GM19099 (cell line): ENCODE results near the gene PLXNA4.

Source experiments
- POLR2A ChIP-seq: IDR thresholded peaks from 3 replicates; pipeline ENCODE4 v1.6.1; 2011; ENCODE audit warnings: low read depth; ENCODE audit not compliant: insufficient read length; ENCODE audit errors: extremely low read depth

PLXNA4 gene, protein sequence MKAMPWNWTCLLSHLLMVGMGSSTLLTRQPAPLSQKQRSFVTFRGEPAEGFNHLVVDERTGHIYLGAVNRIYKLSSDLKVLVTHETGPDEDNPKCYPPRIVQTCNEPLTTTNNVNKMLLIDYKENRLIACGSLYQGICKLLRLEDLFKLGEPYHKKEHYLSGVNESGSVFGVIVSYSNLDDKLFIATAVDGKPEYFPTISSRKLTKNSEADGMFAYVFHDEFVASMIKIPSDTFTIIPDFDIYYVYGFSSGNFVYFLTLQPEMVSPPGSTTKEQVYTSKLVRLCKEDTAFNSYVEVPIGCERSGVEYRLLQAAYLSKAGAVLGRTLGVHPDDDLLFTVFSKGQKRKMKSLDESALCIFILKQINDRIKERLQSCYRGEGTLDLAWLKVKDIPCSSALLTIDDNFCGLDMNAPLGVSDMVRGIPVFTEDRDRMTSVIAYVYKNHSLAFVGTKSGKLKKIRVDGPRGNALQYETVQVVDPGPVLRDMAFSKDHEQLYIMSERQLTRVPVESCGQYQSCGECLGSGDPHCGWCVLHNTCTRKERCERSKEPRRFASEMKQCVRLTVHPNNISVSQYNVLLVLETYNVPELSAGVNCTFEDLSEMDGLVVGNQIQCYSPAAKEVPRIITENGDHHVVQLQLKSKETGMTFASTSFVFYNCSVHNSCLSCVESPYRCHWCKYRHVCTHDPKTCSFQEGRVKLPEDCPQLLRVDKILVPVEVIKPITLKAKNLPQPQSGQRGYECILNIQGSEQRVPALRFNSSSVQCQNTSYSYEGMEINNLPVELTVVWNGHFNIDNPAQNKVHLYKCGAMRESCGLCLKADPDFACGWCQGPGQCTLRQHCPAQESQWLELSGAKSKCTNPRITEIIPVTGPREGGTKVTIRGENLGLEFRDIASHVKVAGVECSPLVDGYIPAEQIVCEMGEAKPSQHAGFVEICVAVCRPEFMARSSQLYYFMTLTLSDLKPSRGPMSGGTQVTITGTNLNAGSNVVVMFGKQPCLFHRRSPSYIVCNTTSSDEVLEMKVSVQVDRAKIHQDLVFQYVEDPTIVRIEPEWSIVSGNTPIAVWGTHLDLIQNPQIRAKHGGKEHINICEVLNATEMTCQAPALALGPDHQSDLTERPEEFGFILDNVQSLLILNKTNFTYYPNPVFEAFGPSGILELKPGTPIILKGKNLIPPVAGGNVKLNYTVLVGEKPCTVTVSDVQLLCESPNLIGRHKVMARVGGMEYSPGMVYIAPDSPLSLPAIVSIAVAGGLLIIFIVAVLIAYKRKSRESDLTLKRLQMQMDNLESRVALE (N-terminal part only)

DNA sequence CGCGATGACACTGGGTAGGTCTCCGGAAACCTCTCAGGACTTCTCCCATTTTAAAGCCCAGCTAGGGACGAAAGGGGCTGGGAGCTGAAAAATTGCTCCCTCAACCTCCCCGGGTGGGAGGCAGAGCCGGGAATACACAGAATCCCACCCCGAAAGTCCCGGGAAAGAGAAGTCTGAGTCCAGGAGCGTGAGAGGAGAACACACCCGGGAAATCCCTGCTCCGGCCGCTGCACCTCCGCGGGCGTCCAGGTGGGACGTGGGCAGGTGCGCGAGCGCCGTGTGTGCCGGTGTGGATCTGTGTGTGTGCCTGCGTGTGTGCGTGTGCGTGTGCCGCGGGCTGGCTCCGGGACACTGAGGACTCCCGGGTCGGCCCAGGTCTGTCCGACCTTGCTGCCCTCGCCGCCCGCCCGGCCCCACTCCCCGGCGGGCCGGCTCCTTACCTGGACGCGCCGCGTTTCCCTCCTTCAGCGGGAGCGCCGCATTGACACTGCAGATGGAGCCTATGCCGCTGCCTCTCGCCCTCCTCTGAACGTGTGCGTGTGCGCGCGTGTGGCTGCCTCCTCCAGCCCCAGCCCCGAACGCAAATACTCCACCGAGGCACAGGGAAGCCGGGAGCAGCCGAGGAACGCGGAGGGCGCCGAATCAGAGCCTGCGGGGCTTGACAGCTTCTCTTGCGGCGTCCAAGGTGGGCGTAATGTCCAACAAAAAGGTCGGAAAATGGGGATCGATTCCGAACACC is at the start of gene PLXNA4:
TSS of gene PLXNA4 (minus strand) at position 489 of the 739 bp plus-strand sequence. CDS start 67,777 bp downstream, outside the sequence.
- TF ChIP-seq POLR2A = no peak

DNA sequence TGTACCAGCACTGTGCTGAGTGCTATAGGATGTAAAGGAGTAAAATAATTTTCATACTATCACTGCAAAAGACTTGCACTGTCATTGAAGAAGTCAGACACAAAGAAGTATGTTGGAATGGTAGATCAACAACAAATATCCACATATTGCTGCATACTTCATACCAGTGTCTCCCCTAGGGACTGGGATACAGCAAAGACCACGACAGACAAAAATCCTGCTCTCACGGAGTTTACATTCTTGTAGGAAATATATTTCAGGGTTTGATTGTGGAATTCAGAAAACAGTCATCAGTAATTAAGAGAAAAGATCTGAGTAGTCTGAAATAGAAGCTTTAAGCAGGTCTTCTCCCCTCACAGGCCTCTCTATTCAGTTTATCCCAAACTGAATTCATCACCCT is 49.4 kb upstream of the PLXNA4 start:
- TF ChIP-seq POLR2A = no peak

DNA sequence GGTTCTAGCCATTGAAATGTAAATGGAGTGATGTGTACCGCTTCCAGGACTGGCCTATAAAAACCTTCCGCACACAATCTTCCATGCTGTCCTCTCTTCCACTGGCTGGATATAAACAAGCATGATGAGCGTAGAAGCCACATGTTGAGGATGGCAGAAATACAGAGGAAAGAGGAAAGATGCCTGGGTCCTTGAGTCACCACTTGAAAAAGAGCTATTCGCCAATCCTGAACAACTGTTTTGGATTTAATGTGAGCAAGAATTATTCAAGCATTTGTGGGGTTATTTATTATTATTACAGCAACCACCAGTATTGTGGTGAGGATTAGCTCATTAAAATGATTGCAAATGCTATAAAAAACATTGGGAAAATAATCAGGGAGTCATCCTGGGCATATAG is 45.8 kb upstream of the PLXNA4 start:
- TF ChIP-seq POLR2A = no peak

DNA sequence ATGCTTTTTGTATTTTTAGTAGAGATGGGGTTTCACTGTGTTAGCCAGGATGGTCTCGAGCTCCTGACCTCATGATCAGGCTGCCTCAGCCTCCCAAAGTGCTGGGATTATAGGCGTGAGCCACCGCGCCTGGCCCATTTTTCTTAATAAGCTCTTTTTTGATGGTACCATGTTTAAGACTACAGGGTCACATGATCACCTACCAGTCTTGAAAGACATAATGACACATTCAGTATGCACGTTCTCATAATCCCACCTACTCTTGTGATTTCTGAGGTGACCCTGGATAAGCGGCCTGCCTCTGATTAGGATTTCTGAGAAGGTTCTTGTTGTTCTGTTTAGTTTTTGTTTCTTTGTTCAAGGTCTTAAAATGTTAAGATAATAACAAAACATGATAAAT is 43.7 kb upstream of the PLXNA4 start:
- TF ChIP-seq POLR2A = no peak

DNA sequence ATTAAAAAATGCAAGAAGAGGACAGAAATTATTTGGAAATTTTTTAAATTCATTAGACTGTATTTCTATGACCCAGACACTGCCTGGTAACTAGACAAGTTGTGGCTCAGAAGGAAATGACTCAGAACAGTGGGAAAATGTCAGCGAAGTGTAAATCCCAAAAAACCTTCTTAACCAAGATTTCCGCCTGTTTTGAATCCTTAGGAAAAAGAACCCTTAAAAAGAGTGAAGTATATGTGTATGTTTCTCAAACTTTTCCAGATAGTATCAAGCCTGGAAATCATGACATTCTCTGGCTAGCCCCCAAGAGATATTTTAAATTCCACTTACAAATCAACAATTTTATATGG is 42.7 kb upstream of the PLXNA4 start:
- TF ChIP-seq POLR2A = no peak

DNA sequence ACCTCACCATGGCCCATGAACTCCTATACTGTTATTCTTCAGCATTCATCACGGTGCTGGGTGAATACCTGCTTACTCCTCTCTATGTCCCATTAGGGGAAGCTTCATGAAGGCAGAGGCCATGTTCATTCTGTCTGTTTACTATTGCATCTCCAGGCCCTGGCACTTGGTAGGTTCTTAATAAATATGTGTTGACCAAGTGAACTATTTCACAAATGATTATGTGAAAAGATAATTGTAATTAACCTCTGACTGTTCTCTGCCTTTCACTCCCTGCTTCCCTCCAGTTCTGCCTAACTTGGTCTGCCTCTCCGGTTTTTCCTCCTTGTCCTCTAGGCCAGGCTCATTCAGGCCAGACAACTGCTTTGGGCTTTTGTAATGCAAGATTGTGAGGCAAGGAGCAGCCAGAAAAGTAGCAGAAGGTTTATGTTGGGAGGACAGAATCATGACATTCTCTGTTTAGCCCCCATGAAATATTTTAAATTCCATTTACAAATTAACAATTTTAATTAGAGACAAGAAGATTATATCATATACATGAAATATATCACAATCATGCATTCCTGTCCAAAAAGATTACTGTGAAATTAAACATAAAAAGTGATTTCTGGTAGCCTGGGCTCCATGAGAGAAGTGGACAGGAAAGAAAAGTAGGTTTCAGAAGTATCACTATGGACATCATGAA is 42.1 kb upstream of the PLXNA4 start:
- no peak for TF ChIP-seq POLR2A

DNA sequence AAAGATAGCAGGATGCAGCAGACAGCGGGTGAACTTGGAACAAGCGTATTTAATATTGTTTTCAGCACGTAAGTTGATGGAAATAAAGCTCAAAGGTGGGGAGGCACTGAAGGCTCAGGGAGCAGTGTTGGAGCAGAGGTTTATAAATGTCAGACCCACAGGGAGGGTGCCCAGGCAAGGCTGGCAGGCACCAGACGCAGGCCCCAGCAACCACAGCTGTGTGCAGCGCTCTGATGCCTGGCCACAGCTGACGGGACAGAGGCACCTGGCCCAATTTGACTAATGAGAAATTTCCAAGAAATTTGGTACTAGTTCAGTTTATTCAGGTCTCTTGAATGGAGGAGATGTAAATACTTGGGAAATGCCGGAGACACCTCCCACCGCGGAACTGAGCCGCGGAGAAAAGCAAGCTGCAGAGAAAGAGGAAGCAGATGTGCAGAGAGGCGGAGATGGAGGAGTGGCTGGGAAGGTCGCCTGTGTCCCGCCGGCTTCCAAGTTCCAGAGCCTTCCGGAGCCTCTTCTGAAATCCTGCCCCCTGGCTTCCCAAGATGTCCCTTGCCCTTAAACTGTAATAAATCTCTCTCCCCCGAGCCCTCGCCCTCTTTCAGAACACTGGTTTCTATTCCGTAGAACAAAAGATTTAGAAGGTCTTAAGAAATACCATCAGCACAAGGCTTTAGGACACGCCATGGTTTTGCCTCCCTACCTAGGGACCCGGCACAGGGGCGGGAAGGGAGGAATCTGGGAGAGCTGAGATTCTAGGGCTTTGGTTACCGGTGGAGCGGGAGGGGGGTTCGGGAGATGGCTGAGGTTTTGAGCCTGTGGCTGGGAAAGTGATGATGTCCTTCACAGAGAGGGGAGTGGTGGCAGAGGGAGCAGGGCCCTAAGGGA is 38.4 kb upstream of the PLXNA4 start:
- no peak for TF ChIP-seq POLR2A

DNA sequence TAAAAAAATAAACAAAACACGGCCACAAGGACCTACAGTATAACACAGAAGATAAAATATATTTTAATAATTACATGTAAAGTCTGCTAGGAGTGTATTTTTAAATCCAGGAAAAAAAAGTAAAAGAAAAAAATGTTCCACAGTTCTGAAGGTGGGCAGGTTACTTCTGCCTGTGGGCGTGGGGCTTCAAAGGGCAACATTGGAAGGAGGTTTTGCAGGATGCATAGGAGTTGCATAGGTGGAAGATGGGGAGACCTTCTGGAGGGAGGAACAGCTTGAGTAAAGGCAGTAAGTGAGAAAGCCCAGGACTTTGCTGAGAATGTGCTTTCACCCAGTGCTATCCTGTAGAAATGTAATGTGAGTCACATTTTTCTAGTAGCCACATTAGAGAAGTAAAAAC is 37.5 kb upstream of the PLXNA4 start:
- TF ChIP-seq POLR2A = no peak

DNA sequence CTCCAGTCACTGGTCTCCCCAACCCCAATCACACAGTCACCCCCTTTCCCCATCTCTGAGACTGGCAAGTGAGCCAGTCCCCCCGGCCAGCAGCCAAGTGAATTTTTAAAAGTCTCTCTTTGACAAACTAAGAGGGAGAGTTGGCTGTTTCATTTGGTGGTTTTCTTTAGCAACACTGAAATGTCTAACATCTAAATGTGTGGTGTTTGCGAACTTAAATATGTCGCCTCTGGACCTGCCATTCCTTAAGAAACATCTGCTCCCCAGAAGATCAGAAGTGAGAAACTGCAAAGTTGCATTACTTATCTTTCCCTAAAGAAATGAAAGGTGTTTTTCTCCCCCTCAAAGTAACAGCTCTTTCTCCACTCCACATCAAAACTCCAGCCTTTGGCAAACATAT is 34.7 kb upstream of the PLXNA4 start:
- TF ChIP-seq POLR2A = no peak

DNA sequence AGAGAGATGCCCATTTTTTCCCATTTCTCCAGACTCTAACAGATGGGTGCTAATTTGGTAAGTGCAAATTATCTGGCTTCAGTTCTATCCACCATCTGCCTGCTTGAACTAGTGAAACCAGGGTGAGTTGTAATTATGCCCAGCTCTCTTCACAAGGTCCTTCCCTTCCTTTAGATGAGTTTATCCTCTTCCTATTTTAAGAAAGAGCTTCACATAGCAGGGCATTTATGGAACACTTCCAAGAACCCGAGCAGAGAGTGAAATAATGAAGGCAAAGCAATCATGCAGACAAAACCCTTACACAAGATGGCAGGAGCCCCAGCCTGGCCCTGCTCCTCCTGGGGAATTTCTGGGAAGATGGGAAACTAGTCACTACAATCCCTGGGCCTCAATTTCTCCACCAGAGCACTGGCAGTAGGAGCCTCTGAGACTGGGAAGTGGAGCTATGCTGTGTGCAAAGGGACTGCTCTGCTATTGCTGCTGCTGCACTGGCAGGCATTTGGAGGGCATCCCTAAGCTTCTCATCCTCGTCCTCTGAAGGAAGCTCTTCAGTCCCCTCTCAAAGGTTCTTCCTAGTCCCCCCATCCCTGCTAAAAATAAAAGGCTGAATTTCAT is 33.7 kb upstream of the PLXNA4 start:
- TF ChIP-seq POLR2A = no peak

DNA sequence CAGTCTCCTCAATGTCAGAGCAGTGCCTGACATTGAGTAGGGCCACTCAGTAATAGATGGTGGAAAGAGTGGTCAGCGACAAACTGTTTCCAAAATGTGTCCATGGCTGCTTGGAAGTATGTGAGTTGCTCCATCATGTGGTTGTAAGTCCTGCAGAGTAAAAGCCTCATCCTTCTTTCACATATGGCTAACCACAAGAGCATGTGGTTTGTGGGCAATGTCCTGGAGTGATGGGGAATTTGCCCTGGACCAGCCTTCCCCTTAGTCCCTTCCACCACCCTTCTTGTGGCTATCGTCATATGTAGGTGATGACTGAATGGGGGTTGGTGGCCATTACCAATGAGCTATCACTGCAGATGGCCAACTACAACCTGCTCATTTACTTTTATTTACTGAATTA is 33.0 kb upstream of the PLXNA4 start:
- TF ChIP-seq POLR2A = no peak

DNA sequence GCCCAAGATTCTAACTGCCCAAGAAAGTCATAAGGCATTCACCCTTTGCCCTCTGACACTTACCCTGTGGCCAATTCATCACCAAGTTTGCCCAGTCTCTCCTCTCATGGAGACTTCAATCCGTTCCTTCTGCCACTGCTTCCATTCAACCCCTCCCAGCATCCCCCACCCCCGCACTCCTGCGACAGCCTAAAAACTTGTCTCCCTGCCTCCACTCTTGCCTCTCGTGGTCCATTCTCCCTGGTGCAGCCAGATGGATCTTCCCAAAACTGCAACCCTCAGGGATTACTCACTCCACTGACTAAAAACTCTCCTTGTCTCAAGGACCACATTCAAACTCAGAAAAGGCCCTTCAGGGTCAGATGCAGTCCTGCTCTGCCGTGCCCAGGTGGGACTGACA is 32.3 kb upstream of the PLXNA4 start:
- no peak for TF ChIP-seq POLR2A

DNA sequence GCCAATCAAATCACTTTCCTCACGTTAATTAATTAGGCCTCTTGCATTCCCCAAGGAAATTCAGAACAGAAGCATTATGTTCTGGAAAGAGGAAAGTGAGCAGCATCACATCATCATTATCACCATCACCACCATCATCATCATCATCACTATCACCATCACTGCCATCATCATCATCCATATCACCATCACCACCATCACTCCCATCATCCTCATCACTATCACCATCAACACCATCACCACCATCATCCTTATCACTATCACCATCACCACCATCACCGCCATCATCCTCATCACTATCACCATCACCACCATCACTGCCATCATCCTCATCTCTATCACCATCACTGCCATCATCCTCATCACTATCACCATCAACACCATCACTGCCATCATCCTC is 31.4 kb upstream of the PLXNA4 start:
- TF ChIP-seq POLR2A = no peak
